Measurements from ENCODE around the gene USP20.

GRCh38 chr9:129826759-129827158 lies 8.5 kb upstream of the USP20 start:
- TF ChIP-seq SETDB1 (IDR thresholded peaks at IDR 0.05; ENCODE audit: insufficient read length, low read length): no peak
- no peak for TF ChIP-seq CTCF (tag by site-specific recombination; IDR thresholded peaks at IDR 0.05)
- TF ChIP-seq ZBTB26 (tag by site-specific recombination; optimal IDR thresholded peaks at IDR 0.05): no peak
- no peak for TF ChIP-seq YY1 (tag by site-specific recombination; IDR thresholded peaks at IDR 0.05)
- no peak for TF ChIP-seq KLF10 (tag by site-specific recombination; IDR thresholded peaks at IDR 0.05)

Measured in HEK293 (cell line).